ENCODE results near the gene NEU4.
"Not testable (repeated sequence)": the region's sequence is repeated elsewhere in the genome, so short reads cannot be mapped to it uniquely, and the experiment has no call there.

Gene NEU4

GRCh38 chr2:241775223-241776177 lies 33.5 kb upstream of the NEU4 start:
- DNase-seq = no peak

GRCh38 chr2:241776336-241777169 lies 32.4 kb upstream of the NEU4 start, which contains the start of gene GAL3ST2:
TSS of gene GAL3ST2 (plus strand) at chr2:241776822. CDS start at chr2:241776956, 134 bp downstream.
- DNase-seq = no peak

DNA sequence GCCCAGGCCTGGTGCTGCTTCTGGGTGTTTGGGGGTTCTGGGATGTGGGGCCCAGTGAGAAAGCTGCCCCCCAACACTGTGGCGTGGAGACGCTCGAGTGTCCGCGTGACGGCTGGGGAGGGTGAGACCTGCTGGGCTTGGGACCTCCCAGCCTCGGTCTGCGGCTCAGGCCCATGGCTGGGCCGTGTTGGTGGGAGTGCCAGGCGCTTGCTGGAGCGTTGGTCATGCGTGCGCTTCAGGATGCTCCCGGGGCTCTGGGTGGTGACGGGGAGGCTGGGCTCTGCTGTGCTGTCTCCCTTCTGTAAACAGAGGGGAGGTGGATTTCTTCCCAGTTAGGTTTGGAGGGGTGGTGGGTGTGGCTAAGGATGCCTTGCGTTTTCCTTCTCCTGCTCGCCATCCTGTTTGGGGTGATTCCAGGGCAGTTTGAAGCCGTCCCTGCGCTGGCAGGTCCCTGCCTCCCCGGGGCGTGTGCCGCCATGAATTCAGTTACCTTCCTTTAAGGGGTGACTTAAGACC lies 31.8 kb upstream of the NEU4 start:
- no peak for DNase-seq

- no peak for DNase-seq
Measured at GRCh38 chr2:241777686-241778627, 31.0 kb upstream of the NEU4 start.

GRCh38 chr2:241780939-241781569 lies 27.9 kb upstream of the NEU4 start:
- DNase-seq = no peak

DNA sequence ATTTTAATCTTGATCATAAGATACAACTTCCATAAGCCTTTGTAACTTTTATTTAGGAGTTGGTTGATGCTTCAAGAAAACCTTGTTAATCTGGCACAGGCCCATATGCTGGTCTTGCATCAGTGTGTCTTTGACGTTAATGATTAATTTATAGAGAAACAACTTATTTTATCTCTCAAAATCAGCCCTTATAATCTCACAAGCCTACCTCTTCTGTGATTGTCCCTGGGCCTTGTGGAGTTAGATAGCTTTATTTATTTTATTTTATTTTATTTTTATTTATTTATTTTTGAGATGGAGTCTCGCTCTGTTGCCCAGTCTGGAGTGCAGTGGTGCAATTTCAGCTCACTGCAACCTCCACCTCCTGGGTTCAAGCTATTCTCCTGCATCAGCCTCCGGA lies 26.9 kb upstream of the NEU4 start:
- not testable (repeated sequence) for DNase-seq

- no peak for DNase-seq
Measured at GRCh38 chr2:241788135-241788534, 20.9 kb upstream of the NEU4 start.

GRCh38 chr2:241788572-241788971 lies 20.4 kb upstream of the NEU4 start:
- no peak for DNase-seq

- not testable (repeated sequence) for DNase-seq
Measured at GRCh38 chr2:241791385-241791784, 17.6 kb upstream of the NEU4 start.

DNA sequence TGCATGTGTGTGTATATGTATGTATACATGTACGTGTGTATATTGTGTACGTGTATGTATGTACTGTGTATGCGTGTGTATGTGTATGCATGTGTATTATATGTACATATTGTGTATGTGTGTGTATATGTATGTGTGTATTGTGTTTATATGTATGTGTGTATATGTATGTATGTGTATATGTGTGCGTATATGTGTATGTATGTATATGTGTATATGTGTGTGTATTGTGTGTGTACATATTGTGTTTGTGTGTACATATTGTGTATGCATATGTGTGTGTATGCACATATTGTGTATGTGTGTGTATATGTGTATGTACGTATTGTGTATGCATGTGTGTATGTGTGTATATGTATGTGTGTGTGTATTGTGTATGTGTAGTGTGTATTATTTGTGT lies 15.6 kb upstream of the NEU4 start:
- no peak for DNase-seq

- no peak for DNase-seq
Measured at GRCh38 chr2:241794250-241794823, 14.7 kb upstream of the NEU4 start.

- no peak for DNase-seq
Measured at GRCh38 chr2:241795021-241795999, 13.7 kb upstream of the NEU4 start.

DNA sequence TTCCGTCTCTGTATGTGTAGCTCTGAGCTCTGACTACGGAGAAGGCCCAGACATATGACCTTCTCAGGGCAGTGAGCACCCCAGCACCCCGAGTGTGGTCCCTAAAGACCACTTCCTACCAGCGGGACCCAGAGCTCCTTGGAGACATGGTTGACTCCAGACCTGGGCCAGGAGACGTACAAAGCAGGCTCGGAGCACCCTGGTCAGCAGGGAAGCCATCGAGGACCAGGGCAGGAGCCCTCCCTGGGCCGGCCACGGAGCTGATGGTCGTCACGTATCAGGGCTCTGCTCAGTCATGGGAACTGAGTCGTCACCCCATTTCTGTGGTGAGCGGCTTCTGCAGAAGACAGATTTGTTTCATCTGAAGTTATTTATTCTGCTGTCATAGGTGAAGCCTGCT lies 12.8 kb upstream of the NEU4 start:
- DNase-seq = no peak

GRCh38 chr2:241796610-241797138 lies 12.3 kb upstream of the NEU4 start:
- no peak for DNase-seq

DNA sequence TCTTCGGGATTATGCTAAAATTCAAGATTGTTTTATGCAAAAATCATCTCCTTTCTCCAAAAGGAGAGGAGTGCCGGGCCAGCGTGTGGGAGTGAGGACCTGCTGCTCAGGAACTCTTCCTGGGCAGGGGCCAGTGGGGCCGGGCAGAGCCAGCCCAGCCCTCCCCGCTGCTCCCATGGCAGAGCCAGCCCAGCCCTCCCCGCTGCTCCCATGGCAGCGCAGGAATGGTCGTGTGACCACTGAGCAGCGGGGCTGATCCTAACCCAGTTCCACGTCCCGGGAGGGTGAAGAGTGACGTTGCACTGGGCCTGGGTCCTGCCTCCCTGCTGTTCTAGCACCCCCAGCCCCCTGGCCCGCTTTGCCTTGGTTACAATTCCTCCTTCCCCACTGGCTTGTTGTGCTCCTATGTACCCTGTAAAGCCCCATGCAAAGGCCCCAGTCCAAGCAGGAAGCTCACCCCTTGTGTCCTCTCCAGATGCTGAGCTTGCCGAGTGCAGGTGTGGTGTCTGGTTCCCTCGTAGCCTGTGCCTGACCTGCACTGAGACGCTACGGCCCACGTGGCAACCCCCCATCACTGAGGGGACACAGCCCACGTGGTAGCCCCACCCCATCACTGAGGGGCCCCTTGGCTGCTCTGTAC lies 11.4 kb upstream of the NEU4 start:
- no peak for DNase-seq

- peak in 1 of 14 donors; percentile 43 for DNase-seq
Measured at GRCh38 chr2:241798081-241798630, 10.8 kb upstream of the NEU4 start.

- no peak for DNase-seq
Measured at GRCh38 chr2:241798631-241799521, 10.1 kb upstream of the NEU4 start.

All from C1 segment of cervical spinal cord (tissue), 14 donors.